ENCODE data around the gene TMED6. TPM values are rescaled to one million over a fixed set of nuclear protein-coding genes. Genes with fewer than 3 reads are reported as not detected.

TMED6 gene
- total and polyA plus RNA-seq, 4 donors = 0.24 to 0.95 (median 0.49) TPM

GRCh38 chr16:69386596-69386995 is 35.0 kb upstream of the TMED6 start:
- Histone ChIP-seq H3K27ac (ENCODE audit: low read depth in 1 of 2, low read length in 1 of 2) (no peak overlapping the region), H3K27me3 (ENCODE audit: control insufficient read depth in 3 of 3, insufficient read depth in 3 of 3, low read length in 2 of 3) (no peaks in the 10 kb centered on the region), H3K36me3 (ENCODE audit: control insufficient read depth in 4 of 4, insufficient read depth in 4 of 4, low read length in 4 of 4) (peaks cover 0 to 20% (median 7%) of the 10 kb centered on the region in 4 donors), H3K9me3 (ENCODE audit: control insufficient read depth in 4 of 4, insufficient read depth in 3 of 4, low read length in 3 of 4) (no peaks in the 10 kb centered on the region), H3K4me1 (ENCODE audit: control insufficient read depth in 5 of 5, insufficient read depth in 5 of 5, low read length in 5 of 5) (peaks cover 0 to 8% (median 5%) of the 10 kb centered on the region in 5 donors), H3K9ac (ENCODE audit: insufficient read depth in 1 of 2, low read length in 2 of 2) (no peak overlapping the region), H3K4me3 (no peak overlapping the region)
- DNase-seq (no peak), ATAC-seq (ENCODE audit: insufficient read depth, low FRiP score) (no peak)
- 82 to 97% methylated on average over 1 of the region's 1 CpG for WGBS, 2 donors
- TF ChIP-seq CTCF (IDR thresholded peaks at IDR 0.05; ENCODE audit: control extremely low read depth, extremely low read depth) = no peak

GRCh38 chr16:69384974-69385373 is 33.4 kb upstream of the TMED6 start:
- no peak for TF ChIP-seq CTCF (IDR thresholded peaks at IDR 0.05; ENCODE audit: control extremely low read depth, extremely low read depth)
- no peaks in the 10 kb centered on the region for H3K27me3 ChIP-seq (ENCODE audit: control insufficient read depth in 3 of 3, insufficient read depth in 3 of 3, low read length in 2 of 3)
- peak overlapping the region; percentile 89 to 96 for H3K27ac ChIP-seq (ENCODE audit: low read depth in 1 of 2, low read length in 1 of 2)
- ATAC-seq (ENCODE audit: insufficient read depth, low FRiP score) (no peak), DNase-seq (no peak)
- H3K4me3 ChIP-seq = peak overlapping the region; percentile 86
- peaks cover 0 to 8% (median 5%) of the 10 kb centered on the region in 5 donors for H3K4me1 ChIP-seq (ENCODE audit: control insufficient read depth in 5 of 5, insufficient read depth in 5 of 5, low read length in 5 of 5)
- H3K9ac ChIP-seq (ENCODE audit: insufficient read depth in 1 of 2, low read length in 2 of 2) = peak overlapping the region; percentile 47 to 85
- H3K36me3 ChIP-seq (ENCODE audit: control insufficient read depth in 4 of 4, insufficient read depth in 4 of 4, low read length in 4 of 4) = peaks cover 0 to 22% (median 9%) of the 10 kb centered on the region in 4 donors
- no peaks in the 10 kb centered on the region for H3K9me3 ChIP-seq (ENCODE audit: control insufficient read depth in 4 of 4, insufficient read depth in 3 of 4, low read length in 3 of 4)
- 6 to 9% methylated on average over 6 of the region's 6 CpGs for WGBS, 2 donors

- DNase-seq = no peak
- no peak overlapping the region for H3K9ac ChIP-seq (ENCODE audit: insufficient read depth in 1 of 2, low read length in 2 of 2)
- 99 to 100% methylated on average over 2 of the region's 2 CpGs for WGBS, 2 donors
- TF ChIP-seq CTCF (IDR thresholded peaks at IDR 0.05; ENCODE audit: control extremely low read depth, extremely low read depth) = no peak
- no peak overlapping the region for H3K4me3 ChIP-seq
- no peak for ATAC-seq (ENCODE audit: insufficient read depth, low FRiP score)
- no peaks in the 10 kb centered on the region for H3K9me3 ChIP-seq (ENCODE audit: control insufficient read depth in 4 of 4, insufficient read depth in 3 of 4, low read length in 3 of 4)
- H3K27me3 ChIP-seq (ENCODE audit: control insufficient read depth in 3 of 3, insufficient read depth in 3 of 3, low read length in 2 of 3) = no peaks in the 10 kb centered on the region
- H3K27ac ChIP-seq (ENCODE audit: low read depth in 1 of 2, low read length in 1 of 2) = no peak overlapping the region
- H3K36me3 ChIP-seq (ENCODE audit: control insufficient read depth in 4 of 4, insufficient read depth in 4 of 4, low read length in 4 of 4) = peaks cover 7 to 32% (median 18%) of the 10 kb centered on the region in 4 donors
- peaks cover 0 to 8% (median 5%) of the 10 kb centered on the region in 5 donors for H3K4me1 ChIP-seq (ENCODE audit: control insufficient read depth in 5 of 5, insufficient read depth in 5 of 5, low read length in 5 of 5)
These were observed 30.8 kb upstream of the TMED6 start for GRCh38 chr16:69382421-69382820.

- Histone ChIP-seq H3K36me3 (ENCODE audit: control insufficient read depth in 4 of 4, insufficient read depth in 4 of 4, low read length in 4 of 4) (peaks cover 12 to 33% (median 18%) of the 10 kb centered on the region in 4 donors), H3K27ac (ENCODE audit: low read depth in 1 of 2, low read length in 1 of 2) (no peak overlapping the region)
- WGBS, 2 donors = 13 to 44% methylated on average over 2 of the region's 2 CpGs
These were observed 29.6 kb upstream of the TMED6 start for GRCh38 chr16:69381231-69381630.

More at GRCh38 chr16:69381231-69381630, 29.6 kb upstream of the TMED6 start:
- H3K4me3 ChIP-seq = no peak overlapping the region
- no peak for ATAC-seq (ENCODE audit: insufficient read depth, low FRiP score)
- H3K4me1 ChIP-seq (ENCODE audit: control insufficient read depth in 5 of 5, insufficient read depth in 5 of 5, low read length in 5 of 5) = peaks cover 0 to 8% (median 5%) of the 10 kb centered on the region in 5 donors
- no peak for DNase-seq
- H3K9ac ChIP-seq (ENCODE audit: insufficient read depth in 1 of 2, low read length in 2 of 2) = no peak overlapping the region
- no peak for TF ChIP-seq CTCF (IDR thresholded peaks at IDR 0.05; ENCODE audit: control extremely low read depth, extremely low read depth)
- no peaks in the 10 kb centered on the region for H3K9me3 ChIP-seq (ENCODE audit: control insufficient read depth in 4 of 4, insufficient read depth in 3 of 4, low read length in 3 of 4)
- H3K27me3 ChIP-seq (ENCODE audit: control insufficient read depth in 3 of 3, insufficient read depth in 3 of 3, low read length in 2 of 3) = no peaks in the 10 kb centered on the region

Measured in lung (tissue), 12 donors.